ENCODE measurements around the gene PRR5L.

GRCh38 chr11:36326524-36327419, 30.7 kb downstream of the PRR5L start:
- TF ChIP-seq, protein P1, sequence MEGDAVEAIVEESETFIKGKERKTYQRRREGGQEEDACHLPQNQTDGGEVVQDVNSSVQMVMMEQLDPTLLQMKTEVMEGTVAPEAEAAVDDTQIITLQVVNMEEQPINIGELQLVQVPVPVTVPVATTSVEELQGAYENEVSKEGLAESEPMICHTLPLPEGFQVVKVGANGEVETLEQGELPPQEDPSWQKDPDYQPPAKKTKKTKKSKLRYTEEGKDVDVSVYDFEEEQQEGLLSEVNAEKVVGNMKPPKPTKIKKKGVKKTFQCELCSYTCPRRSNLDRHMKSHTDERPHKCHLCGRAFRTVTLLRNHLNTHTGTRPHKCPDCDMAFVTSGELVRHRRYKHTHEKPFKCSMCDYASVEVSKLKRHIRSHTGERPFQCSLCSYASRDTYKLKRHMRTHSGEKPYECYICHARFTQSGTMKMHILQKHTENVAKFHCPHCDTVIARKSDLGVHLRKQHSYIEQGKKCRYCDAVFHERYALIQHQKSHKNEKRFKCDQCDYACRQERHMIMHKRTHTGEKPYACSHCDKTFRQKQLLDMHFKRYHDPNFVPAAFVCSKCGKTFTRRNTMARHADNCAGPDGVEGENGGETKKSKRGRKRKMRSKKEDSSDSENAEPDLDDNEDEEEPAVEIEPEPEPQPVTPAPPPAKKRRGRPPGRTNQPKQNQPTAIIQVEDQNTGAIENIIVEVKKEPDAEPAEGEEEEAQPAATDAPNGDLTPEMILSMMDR (IDR thresholded peaks at IDR 0.05): no peak
- TF ChIP-seq POLR2A (IDR thresholded peaks at IDR 0.05): no peak
